AML-193 (cell line): ENCODE measurements around the gene REEP1.
"Not testable (repeated sequence)": the region's sequence is repeated elsewhere in the genome, so short reads cannot be mapped to it uniquely, and the experiment has no call there.

Experiments used
- DNase-seq, 2 experiments: peaks; one replicate each; lab custom pipeline; 2025; lab: John Stamatoyannopoulos, UW

The REEP1 gene

DNA sequence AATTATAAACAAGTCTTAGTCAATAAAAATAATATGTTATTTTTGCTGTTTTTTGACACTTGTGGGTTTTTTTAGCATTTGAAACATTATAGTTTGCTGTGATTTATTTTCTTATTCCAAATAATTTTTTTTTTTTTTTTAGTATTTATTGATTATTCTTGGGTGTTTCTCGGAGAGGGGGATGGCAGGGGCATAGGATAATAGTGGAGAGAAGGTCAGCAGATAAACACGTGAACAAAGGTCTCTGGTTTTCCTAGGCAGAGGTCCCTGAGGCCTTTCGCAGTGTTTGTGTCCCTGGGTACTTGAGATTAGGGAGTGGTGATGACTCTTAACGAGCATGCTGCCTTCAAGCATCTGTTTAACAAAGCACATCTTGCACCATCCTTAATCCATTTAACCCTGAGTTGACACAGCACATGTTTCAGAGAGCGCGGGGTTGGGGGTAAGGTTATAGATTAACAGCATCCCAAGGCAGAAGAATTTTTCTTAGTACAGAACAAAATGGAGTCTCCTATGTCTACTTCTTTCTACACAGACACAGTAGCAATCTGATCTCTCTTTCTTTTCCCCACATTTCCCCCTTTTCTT is 8.5 kb upstream of the REEP1 start:
- DNase-seq = not testable (repeated sequence)

DNA sequence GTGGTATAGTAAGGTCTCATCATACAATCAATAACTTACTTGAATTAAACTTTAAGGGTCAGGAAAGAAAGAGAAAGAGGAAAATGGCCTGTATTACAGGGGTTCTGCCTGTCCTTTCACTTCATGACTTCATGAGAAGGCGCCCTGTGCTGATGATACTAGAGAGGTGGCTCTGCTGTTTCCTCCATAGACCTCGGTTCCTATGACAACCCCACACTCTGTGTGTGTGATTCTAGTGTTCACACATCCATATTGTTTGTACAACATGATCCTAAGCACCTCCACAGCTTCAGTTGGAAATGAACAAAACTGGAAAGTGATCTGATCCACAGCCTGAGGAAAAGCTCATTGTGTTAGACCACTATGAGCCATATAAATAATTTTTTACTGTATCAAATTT is 7.0 kb upstream of the REEP1 start:
- no peak for DNase-seq

DNA sequence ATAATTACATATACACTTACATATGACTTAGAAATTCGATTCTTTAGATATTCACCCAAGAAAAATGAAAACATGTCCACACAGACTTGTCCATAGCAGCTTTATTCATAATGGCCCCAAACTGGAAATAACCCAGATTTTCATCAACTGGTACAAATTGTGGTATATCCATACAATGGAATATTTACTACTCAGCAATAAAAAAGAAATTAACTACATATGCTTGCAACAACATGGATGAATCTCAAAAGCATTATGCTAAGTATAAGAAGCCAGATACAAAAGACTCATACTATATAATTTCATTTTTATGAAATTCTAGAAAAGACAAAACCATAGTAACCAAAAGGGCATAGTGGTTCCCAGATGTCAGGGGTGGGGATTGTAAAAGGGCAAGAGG is 5.1 kb upstream of the REEP1 start:
- DNase-seq = no peak

DNA sequence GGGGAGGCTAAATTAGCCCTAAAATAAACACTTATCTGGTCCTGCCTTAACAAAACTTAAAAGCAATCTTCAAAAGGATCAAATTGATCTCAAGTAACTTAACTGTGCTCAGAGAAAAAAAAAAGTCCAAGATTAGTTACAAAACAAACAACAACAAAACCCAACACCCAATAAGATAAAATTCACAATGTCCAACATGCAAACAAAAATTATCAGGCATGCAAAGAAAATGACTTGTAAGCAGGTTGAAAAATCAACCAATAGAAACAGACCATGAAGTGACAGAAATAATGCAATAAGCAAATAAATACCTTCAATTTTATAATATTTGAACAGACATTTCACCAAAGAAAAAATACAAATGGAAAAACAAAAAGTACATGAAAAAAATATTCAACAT is 4.0 kb upstream of the REEP1 start:
- DNase-seq = no peak

DNA sequence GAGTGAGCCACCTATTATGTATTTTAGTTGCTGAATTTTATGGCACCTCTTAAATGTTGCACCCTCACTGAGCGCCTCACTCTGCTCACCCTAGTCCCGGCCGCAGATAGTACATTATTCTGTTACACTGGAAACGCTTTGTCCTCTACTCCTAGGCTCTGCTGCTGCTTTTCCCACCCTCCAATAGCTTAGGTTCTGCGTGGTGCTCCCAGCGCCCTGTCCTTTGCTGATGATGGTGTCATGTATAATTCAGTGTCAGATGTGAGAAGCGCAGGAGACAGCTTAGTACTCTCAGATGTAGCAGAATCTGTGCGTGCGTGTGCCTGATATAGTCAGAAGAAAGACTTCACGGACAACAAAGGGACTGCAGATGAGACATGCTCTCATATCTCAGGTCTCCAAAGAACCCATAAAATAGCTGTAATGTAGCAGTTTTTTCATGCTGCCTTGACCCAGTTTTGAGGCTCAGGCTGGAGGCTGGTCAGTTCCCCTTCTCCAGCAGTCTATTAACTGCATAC is 1.4 kb upstream of the REEP1 start:
- DNase-seq = no peak

DNA sequence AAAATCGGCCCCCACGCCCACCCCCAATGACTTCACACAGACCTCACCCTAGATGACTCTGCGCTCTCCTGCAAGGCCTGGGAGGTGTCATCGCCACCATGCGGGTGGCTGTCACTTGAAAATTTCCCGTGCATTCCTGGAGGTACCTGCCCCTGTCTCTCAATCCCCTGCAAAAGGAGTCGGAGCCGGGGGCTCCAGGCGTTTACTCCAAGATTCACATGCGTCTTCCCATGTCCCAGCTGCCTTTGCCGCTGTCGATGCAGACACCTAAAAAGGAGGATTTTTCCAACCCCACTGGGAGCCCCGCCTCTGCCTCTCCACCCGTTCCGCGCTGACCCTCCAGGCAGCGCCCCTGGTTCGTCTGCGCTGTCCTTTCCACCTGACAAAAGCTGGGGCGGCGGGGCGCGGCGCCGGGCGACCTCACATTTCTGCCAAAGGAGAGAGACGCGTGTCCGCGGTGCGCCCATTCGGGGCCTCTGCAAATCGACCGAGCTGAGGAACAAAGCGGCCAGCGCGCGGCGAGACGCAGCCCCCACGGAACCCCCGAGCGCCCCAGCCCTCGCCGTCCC is 667 bp downstream of the REEP1 start:
- DNase-seq = no peak

DNA sequence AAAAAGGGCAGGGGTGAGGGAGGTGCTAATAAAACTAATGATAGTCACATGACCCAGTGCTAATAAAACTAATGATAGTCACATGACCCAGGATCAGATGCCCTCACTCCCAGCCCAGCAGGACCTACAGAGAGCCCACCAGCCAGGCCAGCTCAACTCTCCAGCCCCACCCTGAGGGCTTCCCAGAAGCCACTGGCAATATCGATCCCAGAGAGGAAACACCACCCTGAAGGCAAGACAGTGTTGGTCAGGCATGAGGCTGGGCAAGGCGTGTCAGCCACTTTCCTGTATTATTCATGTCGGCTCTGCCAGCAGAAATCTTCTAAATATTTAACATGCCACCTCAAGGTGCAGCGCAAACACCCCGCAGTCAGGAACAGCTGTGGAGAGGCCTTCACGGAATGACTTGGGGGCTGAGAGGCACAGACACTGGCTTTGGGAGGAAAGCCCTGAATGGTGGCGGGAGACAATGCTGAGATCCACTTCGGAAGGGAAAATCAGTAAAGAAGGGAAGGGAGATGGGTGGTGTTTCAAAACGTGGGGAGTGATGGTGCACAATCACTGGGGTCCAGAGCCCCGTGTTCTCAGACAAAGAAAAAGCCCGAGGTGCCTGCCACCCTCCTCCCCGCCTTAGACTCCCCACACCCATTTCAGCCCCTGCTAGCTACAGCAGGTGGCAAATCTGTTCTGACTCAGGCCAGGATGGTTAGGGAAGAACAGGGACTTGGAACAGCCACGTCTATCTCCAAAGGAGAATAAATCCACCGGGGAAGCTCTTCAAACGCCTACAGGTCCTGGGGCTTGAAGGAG is 1.4 kb downstream of the REEP1 start:
- no peak for DNase-seq

DNA sequence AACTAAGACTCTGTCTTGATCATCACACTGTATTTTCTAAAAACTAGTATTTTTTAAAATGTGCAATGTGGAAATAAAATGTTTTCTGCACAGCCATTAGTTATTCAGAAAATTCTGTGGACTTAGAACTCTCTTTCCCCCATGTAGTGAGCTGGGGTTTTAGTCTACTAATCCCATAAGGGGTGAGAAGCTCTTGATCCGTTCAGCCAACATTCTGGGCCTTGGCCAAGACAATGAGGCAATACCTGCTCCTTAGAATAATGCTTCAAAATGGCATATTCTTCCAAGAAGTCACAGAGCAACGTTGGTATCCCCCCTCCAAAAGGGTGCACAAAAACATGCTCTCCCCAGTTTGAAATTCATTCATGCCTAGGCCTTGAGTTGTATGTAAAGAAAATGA is 4.0 kb downstream of the REEP1 start:
- DNase-seq = no peak

DNA sequence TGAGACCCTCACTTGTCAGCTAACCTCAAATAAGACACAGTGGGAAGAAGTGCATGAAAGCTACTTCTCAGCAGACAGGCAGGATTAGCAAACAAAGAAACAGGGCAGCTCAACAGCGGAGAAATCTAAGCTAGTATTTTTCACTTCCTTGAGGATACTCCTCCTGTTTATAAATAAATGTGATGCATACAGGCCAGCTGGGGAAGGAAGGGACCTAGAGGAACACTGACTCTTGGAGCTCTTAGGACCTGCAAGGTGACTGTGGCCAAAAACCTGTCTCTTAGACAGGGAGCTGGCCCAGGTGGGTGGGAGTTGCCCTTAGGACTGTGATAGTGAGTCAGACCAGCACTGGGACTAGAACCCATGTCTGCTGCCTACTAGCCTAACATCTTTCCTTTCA is 4.8 kb downstream of the REEP1 start:
- DNase-seq = no peak

DNA sequence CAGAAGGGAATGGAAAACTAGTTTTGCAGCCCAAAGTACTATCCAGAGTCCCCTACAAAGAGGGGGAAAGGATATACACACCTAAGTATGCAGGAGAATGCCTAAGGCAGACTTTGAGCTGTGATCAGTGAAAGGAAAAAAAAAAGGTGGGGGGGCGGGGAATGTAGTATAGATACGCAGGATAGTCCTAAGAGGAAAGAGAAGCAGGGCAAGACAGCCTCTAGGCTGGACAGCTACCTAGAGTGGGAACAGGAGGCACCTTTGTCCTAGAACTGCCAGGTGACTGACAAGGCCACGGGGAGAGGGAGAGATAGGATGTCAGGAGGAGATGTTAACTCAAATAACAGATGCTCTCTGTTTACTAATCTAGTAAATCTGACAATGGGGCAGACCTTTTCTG is 6.0 kb downstream of the REEP1 start:
- DNase-seq = no peak

DNA sequence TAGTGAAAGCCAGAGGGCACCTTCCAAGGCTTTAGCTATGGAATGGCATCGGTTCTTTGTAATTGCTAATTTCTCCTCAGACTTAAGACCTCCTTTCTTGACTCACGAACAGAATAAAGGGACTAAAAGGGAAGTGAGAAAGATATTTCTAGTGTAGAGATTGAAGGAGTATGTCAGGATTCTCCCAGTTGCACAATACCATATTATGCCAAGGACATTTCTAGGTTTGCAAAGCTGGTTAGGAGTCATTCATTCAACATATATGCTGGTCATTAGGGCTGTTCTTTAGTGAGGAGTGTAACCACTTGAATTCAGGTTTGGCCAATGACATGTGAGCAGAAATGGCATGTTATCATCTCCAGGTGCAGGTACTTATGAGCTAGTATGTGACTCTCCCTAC is 7.4 kb downstream of the REEP1 start:
- no peak for DNase-seq

DNA sequence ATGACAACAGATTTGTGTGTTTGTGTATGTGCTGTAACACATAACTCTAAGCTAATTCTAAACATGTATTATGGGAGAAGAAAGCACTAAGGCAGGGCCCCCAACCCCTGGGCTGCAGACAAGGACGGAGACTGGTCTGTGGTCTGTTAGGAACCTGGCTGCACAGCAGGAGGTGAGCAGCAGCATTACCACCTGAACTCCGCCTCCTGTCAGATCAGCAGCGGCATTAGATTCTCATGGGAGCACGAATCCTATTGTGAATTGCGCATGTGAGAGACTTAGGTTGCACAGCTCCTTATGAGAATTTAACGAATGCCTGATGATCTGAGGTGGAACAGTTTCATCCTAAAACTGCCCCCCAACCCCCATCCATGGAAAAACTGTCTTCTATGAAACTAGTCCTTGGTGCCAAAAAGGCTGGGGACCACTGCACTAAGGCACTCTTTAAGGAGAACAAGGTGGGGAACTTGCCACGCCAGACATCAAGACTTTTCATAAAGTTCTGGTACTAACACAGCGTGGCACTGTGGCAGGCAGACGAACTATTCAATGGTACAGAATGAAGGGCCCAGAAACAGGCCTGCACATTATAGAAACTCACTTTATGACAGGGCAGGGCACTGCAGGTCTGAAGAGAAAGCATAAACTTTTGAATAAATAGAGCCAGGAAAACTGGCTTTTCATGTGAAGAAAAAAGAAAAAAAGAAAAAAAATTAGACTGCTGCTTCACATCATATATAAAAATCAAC is 14.0 kb downstream of the REEP1 start:
- DNase-seq = no peak

DNA sequence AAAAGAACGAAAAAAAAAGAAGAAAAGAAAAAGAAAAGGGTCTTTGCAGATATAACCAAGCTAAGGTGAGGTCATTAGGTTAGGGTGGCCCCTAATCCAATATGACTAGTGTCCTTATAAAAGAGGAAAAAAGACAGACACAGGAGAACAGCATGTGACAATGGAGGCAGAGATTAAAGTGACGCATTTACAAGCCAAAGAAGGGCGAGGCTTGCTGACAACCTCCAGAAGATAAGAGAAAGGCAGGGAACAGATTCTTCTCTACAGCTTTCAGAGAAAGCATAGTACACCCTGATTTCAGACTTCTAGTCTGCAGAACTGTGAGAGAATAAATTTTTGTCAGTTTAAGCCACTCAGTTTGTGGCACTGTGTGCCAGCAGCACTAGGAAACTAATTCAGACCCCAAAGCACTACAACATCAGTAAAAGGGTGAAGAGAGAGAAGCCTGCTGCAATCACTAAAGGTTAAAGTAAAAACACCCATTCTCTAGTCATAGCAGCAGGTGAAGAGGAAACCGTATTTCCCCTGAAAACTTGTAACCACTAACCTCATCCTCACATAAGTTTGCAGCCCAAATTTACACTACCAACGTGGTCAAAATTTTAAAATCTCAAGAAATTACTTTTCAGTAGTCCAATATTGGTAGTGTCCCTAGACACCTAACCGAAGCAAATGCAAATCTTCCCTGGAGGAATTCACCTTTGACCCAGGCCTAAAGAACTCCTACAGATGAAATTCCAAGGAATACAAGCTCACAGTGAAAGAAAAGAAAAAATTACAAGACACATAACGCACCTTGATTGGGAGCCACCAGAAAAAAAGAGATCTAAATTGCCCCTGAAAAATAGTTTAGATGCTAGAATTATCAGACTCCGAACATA is 17.5 kb downstream of the REEP1 start:
- no peak for DNase-seq

DNA sequence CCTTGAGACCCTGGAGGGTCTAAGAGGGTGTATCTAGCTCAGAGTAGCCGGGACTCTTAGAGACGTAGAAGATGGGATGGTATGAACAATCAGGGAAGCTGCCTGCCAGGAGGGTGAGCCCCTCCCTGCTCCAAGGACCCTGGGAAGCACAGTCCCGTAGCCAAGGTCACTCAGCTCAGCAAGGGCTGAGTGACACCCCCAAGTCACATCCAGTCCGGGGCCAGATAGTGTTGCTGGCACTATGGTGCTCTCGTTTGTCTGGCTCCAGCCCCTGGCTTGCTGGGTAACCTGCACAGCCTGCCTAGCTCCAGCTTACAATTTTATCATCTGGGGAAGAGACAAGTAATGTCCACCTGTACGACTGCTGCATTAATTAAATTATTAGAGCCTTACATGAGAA is 22.3 kb downstream of the REEP1 start:
- no peak for DNase-seq

DNA sequence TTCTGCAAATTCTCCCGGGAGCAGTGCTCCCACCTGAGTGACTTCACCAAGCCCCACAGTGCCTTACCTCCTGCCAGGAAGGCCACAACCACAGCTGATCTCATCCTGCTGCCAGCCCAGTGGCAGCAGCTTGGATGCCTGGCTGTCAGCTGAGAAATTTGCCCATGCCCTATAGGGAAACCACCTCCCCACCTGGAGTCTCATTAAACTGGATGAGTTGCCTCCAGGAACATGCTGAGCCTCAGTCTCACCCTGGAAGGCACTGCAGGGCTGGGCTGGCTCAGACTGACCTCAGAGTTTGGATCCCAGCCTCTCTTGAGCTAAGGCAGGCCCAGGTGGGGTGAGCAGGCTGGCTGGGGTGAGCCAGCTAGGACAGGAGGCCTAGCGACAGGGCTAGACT is 23.3 kb downstream of the REEP1 start:
- no peak for DNase-seq

DNA sequence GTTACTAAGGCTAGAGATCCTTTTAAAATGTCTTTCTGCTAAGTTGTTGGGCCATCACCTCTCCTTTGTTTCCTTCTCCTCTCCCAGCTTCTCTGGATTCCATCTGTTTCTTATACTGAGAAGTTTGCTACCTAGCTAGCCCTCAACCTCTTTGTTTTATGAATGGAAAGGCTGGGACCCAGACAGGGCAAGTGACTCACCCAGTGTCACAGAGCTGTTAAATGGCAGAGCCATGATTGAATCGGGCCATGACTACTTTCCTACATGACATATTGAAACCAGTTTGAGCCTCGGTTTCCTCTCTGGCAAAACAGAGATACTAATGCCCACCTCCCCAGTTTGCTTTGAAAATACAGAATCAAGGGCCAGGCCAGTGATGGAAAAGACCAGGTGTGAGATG is 24.1 kb downstream of the REEP1 start:
- DNase-seq = no peak

DNA sequence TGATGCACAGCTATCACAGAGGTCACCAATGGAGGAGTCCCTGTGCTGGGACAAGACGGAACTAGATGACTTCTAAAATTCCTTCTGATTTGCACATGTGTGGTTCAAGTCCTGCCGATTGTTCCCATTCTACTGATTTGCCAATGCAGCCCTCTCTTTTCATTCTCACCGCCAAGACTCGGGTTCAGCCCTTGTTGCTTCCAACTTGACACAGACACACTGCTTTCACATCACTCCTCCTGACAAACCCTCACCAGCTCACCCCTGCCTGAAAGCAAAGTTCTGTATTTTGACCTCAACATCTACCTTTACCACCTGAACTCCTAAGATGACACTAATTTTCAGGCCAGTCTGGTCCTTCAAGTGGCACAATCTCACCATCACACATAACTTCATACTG is 25.5 kb downstream of the REEP1 start:
- DNase-seq = no peak

DNA sequence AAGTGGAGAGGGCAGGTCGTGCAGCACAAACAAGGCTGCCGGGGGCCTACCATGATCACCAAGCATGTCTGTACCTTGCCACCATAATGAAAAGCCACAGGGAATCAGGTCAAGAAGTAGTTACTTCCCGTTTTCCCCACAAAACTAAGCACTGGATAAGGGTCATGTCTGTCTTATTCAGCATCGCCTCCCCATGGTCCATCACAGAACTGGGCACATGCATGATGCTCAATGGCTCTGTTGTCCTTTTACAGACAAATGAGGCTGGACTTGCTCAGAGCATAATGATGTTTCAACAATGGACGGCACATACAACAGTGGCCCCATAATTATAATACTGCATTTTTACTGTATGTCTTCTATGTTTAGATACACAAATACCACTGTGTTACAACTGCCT is 27.5 kb downstream of the REEP1 start:
- no peak for DNase-seq

DNA sequence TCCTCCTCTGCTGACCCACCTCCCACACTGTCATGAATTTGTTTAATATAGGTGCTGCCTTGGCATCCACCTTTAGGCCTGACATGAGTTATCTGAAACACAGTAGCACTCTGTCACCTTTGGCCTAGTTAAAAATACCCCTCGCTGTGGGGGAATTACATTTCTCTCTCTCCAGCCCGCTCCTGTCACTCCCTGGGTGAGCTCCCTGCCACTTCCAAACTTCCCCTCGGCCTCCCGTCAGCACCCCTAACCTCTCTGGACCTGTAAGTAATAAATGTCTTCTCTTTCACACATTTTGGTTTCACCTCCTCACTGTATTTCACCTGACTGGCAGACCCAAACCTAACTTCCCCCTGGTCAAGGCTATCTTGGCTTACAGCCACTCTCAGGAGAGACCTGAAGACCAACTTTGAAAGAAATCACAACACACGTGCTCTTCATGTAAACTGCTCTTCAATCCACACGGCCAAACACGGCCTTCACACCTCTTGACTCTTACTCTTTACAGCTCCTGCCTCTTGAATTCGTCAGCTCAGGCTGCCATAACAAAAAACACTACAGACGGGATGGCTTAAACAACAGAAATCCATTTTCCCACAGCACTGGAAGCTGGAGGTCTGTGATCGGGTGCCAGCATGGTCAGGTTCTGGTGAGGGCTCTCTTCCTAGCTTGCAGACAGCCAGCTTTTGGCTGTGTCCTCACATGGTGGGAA is 28.3 kb downstream of the REEP1 start:
- no peak for DNase-seq

DNA sequence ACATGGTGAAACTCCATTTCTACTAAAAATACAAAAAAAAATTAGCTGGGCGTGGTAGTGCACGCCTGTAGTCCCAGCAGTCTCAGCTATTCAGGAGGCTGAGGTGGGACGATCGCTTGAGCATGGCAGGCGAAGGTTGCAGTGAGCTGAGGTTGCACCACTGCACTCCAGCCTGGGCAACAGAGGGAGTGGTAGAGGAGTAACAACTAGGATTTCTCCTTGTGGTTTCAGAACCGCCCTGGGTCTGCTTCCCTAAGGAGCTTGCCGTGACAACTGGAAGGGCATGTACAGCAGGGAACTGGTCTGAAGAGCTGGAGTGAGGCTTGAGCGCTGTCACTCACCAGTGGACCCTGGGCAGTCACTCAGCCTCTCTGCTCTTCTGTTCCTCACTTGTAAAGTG is 29.1 kb downstream of the REEP1 start:
- no peak for DNase-seq

DNA sequence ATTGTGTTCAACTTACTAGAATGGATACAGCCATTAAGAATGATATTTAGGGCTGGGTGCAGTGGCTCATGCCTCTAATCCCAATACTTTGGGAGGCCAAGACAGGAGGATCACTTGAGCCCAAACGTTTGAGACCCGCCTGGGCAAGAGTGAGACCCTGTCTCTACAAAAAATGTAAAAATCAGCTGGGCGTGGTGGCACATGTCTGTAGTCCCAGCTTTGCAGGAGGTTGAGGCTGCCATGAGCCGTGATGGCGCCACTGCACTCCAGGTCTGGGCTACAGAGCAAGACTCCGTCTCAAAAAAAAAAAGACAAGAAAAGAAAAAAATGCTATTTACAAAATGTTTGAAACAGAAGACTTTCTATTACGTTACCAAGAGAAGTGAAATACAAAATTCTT is 30.0 kb downstream of the REEP1 start:
- DNase-seq = no peak
